Progenitor cell of endocrine pancreas (in vitro differentiated cells): ENCODE measurements around the gene KAT8. TPM values are rescaled to one million over a fixed set of nuclear protein-coding genes. Genes with fewer than 3 reads are reported as not detected.
"Not testable (repeated sequence)": the region's sequence is repeated elsewhere in the genome, so short reads cannot be mapped to it uniquely, and the experiment has no call there.

Experiments
- DNase-seq: peaks from one replicate; pipeline ENCODE4 v3.0.0; 2021; ENCODE audit warnings: low spot score; ENCODE audit not compliant: unreplicated experiment
- H3K27ac Mint-ChIP-seq: 2 replicates; pipeline ENCODE4 v1.8.0; 2021; ENCODE audit warnings: mild to moderate bottlenecking, moderate library complexity, mixed read lengths
- H3K27me3 Mint-ChIP-seq: 2 replicates; pipeline ENCODE4 v1.8.0; 2021; ENCODE audit warnings: mixed read lengths
- H3K36me3 Mint-ChIP-seq: 2 replicates; pipeline ENCODE4 v1.8.0; 2022; ENCODE audit warnings: mixed read lengths; ENCODE audit not compliant: insufficient read depth
- H3K4me1 Mint-ChIP-seq: 2 replicates; pipeline ENCODE4 v1.8.0; 2021; ENCODE audit warnings: low read depth, mixed read lengths
- H3K4me3 Mint-ChIP-seq: 2 replicates; pipeline ENCODE4 v1.8.0; 2021; ENCODE audit warnings: low read depth, mild to moderate bottlenecking, moderate library complexity, mixed read lengths
- H3K9me3 Mint-ChIP-seq: 2 replicates; pipeline ENCODE4 v1.8.0; 2021; ENCODE audit warnings: low read depth, mixed read lengths
- total RNA-seq: library from RNA; stranded (reverse); gene quantifications from 2 replicates; pipeline ENCODE4 v1.2.1, GENCODE V29; 2021
- TF ChIP-seq, protein P1 (sequence below): fragments of 200-600 bp; sonication (generic); IDR thresholded peaks from one replicate; pipeline ENCODE4 v1.5.0; 2021; ENCODE audit warnings: antibody characterized with exemption, mild to moderate bottlenecking; ENCODE audit not compliant: unreplicated experiment

The KAT8 gene
- total RNA-seq, 1 donor from 2014 or later, result 72.4 TPM

DNA sequence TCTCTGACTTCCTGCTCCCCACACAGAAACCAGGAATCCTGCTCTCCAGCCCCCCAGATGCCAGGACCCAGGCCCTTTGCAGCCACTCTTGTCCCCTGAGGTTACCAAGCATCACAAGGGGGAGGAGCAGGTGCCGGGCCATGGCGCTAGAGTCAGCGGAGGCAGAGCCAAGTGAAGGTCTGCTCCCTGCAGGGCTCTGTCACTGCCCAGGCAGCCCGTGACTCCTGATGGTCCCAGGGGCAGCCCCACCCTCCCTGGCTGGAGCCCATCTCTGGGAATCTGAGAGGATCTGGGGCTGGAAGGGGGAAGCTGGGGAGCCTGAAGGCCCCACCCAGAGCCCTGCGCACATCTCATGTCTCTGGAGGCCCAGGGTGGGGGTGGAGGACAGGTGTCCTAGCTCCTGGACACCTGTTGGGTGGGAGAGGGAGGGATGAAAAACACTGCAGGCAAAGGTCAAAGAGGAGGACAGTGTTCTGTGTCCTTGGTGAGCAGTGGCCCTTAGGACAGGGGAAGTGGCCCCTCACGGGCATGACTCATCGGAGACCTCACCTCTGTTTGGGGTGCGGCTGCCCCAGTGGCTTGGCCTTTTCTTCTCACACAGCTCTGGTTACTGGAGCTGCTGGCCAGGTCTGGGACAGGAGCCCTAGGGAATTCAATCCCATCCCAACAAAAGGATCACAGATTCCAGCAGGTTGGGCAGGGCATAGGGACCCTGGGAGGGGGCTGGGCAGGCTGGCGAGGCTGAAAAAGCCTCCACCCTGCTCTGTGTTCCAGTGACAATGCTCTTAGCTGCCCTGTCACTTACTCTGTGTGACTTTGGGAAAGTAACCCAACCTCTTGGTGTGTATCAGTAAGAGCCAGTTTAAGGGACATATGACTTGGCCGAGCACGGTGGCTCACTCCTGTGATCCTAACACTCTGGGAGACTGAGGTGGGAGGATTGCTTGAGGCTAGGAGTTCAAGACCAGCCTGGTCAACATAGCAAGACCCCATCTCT, 32.7 kb downstream of the KAT8 start, which contains the start of gene PRSS36:
TSS of gene PRSS36 (minus strand) at position 173 of the 997 bp plus-strand sequence. CDS start at position 142, 31 bp downstream.
- Mint-ChIP-seq H3K9me3 (no peaks in the 10 kb centered on the region), H3K36me3 (no peaks in the 10 kb centered on the region), H3K27ac (no peak within 1 kb of the TSS), H3K4me3 (no peak within 1 kb of the TSS), H3K4me1 (no peaks in the 10 kb centered on the region), H3K27me3 (peaks cover 39% of the 10 kb centered on the region)
- no peak for DNase-seq
- TF ChIP-seq, protein P1, sequence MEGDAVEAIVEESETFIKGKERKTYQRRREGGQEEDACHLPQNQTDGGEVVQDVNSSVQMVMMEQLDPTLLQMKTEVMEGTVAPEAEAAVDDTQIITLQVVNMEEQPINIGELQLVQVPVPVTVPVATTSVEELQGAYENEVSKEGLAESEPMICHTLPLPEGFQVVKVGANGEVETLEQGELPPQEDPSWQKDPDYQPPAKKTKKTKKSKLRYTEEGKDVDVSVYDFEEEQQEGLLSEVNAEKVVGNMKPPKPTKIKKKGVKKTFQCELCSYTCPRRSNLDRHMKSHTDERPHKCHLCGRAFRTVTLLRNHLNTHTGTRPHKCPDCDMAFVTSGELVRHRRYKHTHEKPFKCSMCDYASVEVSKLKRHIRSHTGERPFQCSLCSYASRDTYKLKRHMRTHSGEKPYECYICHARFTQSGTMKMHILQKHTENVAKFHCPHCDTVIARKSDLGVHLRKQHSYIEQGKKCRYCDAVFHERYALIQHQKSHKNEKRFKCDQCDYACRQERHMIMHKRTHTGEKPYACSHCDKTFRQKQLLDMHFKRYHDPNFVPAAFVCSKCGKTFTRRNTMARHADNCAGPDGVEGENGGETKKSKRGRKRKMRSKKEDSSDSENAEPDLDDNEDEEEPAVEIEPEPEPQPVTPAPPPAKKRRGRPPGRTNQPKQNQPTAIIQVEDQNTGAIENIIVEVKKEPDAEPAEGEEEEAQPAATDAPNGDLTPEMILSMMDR, result no peak

GRCh38 chr16:31150976-31151375, 33.5 kb downstream of the KAT8 start:
- H3K27me3 Mint-ChIP-seq, result peaks cover 33% of the 10 kb centered on the region
- H3K4me1 Mint-ChIP-seq, H3K9me3 Mint-ChIP-seq, H3K4me3 Mint-ChIP-seq, DNase-seq, H3K27ac Mint-ChIP-seq, H3K36me3 Mint-ChIP-seq: not testable (repeated sequence)

GRCh38 chr16:31157136-31157535, 39.7 kb downstream of the KAT8 start:
- peaks cover 2% of the 10 kb centered on the region for H3K4me1 Mint-ChIP-seq
- no peak for DNase-seq
- H3K27ac Mint-ChIP-seq, result no peak overlapping the region
- H3K27me3 Mint-ChIP-seq, result peaks cover 8% of the 10 kb centered on the region
- H3K9me3 Mint-ChIP-seq, result no peaks in the 10 kb centered on the region
- TF ChIP-seq, protein P1, result no peak
- H3K36me3 Mint-ChIP-seq, result no peaks in the 10 kb centered on the region
- H3K4me3 Mint-ChIP-seq, result no peak overlapping the region

DNA sequence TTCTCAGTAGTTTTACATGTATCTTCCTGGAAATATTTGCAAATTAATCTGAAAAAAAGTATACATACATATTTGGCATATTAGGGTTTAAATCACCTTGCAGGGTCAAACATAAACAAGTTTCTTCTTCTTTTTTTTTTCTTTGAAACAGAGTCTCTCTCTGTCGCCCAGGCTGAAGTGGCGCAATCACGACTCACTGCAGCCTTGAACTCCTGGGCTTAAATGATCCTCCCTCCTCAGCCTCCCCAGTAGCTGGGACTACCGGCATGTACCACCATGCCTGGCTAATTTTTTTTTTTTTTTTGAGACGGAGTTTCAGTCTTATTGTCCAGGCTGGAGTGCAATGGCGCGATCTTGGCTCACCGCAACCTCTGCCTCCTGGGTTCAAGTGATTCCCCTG, 49.9 kb downstream of the KAT8 start:
- Mint-ChIP-seq H3K27ac (no peak overlapping the region), H3K36me3 (no peaks in the 10 kb centered on the region), H3K4me1 (peaks cover 4% of the 10 kb centered on the region), H3K9me3 (no peaks in the 10 kb centered on the region), H3K27me3 (no peaks in the 10 kb centered on the region), H3K4me3 (no peak overlapping the region)
- TF ChIP-seq, protein P1, result no peak
- no peak for DNase-seq

DNA sequence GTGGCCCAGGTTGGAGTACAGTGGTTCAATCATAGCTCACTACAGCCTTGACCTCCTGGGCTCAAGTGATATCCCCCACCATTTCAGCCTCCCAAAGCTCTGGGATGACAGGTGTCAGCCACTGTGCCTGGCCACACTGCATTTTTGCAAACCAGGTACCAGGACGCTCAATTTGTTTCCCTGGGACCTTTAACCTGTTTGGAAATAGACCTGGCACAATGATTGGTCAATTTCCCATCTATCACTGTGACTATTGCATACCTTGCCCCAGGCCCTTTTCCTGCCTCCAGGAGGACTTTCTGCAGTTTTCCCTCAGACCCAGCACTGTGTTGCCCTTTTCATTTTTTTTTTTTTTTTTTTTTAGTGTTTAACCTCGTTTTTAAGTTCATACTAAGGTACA, 51.4 kb downstream of the KAT8 start:
- H3K27ac Mint-ChIP-seq, result no peak overlapping the region

DNA sequence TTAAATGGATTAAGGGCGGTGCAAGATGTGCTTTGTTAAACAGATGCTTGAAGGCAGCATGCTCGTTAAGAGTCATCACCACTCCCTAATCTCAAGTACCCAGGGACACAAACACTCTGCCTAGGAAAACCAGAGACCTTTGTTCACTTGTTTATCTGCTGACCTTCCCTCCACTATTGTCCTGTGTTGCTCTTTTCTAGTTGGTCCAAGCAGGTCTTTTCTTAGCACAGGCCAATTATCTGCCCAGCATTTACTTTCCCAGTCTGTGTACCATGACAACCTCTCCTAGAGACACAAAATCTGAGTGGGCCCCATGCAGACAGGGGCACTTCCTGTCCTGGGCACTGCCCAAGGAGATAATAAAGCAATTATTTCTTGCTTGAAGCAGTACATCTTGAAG, 52.6 kb downstream of the KAT8 start:
- H3K9me3 Mint-ChIP-seq, H3K4me1 Mint-ChIP-seq, H3K4me3 Mint-ChIP-seq: not testable (repeated sequence)

More for the DNA sequence above, 51.4 kb downstream of the KAT8 start:
- no peak for DNase-seq
- TF ChIP-seq, protein P1, result no peak
- peaks cover 4% of the 10 kb centered on the region for H3K4me1 Mint-ChIP-seq
- no peak overlapping the region for H3K4me3 Mint-ChIP-seq
- H3K27me3 Mint-ChIP-seq, result no peaks in the 10 kb centered on the region
- H3K36me3 Mint-ChIP-seq, result no peaks in the 10 kb centered on the region
- H3K9me3 Mint-ChIP-seq, result no peaks in the 10 kb centered on the region

More for the DNA sequence above, 52.6 kb downstream of the KAT8 start:
- H3K36me3 Mint-ChIP-seq, H3K27me3 Mint-ChIP-seq, DNase-seq: not testable (repeated sequence)
- peak overlapping the region; percentile 65 for H3K27ac Mint-ChIP-seq
